Effector memory CD4-positive, alpha-beta T cell (primary cell): ENCODE data around the gene KIF1A.

Experiments used
- DNase-seq, 3 donors: peaks; one replicate each; pipeline ENCODE4 v3.0.0-alpha.2; 2020
- H3K27ac ChIP-seq: 2 replicates; pipeline ENCODE4 v1.7.0; 2013; ENCODE audit warnings: mild to moderate bottlenecking, low read length, moderate library complexity; ENCODE audit not compliant: insufficient read depth, poor library complexity, severe bottlenecking
- H3K27me3 ChIP-seq: replicated peaks from 2 replicates; pipeline ENCODE4 v1.7.0; 2013; ENCODE audit warnings: mild to moderate bottlenecking, low read length; ENCODE audit not compliant: insufficient read depth, control insufficient read depth, poor library complexity, severe bottlenecking
- H3K36me3 ChIP-seq: 2 replicates; pipeline ENCODE4 v1.7.0; 2013; ENCODE audit warnings: mild to moderate bottlenecking, low read length, moderate library complexity; ENCODE audit not compliant: control insufficient read depth, insufficient read depth
- H3K4me1 ChIP-seq: 2 replicates; pipeline ENCODE4 v1.7.0; 2013; ENCODE audit warnings: low read length, mild to moderate bottlenecking; ENCODE audit not compliant: control insufficient read depth, insufficient read depth, poor library complexity, severe bottlenecking
- H3K4me3 ChIP-seq: 2 replicates; pipeline ENCODE4 v1.7.0; 2013; ENCODE audit warnings: low read length, low read depth, mild to moderate bottlenecking; ENCODE audit not compliant: insufficient read depth, poor library complexity, severe bottlenecking
- H3K9me3 ChIP-seq: 2 replicates; pipeline ENCODE4 v1.7.0; 2013; ENCODE audit warnings: mild to moderate bottlenecking, low read length, moderate library complexity; ENCODE audit not compliant: control insufficient read depth

The KIF1A gene

DNA sequence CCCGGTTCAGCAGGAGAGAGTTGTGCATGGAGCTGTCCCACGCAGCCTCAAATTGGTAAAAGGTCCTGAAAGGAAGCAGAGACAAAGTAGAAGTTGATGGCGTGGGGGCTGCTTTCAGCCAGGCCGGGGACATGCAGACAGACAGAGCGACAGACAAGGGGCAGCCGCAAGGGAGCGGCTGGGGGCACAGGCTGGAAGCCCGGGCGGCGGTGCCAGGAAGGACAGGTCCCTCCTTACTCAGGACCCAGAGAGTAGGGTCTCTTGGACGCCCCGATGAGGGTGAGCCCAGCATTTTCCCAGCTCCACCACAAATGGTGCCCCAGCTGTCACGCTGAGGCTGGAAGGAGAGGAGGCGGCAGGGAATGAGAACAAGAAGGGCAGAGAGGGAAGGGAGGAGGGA, 93.1 kb downstream of the KIF1A start:
- no peaks in the 10 kb centered on the region for H3K27me3 ChIP-seq
- no peaks in the 10 kb centered on the region for H3K4me1 ChIP-seq
- H3K4me3 ChIP-seq, result no peak overlapping the region
- no peak for DNase-seq
- H3K36me3 ChIP-seq, result no peaks in the 10 kb centered on the region
- H3K9me3 ChIP-seq, result no peaks in the 10 kb centered on the region
- H3K27ac ChIP-seq, result no peak overlapping the region

DNA sequence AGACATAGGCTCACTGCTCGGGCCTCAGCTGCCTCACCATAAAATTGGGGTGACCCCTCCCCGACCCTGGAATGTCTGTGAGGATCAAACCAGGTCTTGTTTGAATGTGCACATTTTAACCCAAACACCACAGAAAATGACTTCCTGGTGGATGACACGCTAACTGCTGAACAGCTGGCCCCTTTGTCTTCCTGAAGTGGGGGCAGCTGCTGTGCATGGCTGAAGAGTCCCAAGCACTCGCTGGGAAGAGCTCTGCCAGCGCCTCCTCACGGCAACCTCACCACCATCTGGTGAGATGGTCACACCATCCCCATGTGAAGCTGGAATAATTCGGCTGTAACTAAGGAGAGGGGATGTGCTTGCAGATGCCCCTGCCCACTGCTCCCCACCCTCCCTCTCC, 94.3 kb downstream of the KIF1A start:
- Histone ChIP-seq H3K4me3 (no peak overlapping the region), H3K9me3 (no peaks in the 10 kb centered on the region), H3K27ac (no peak overlapping the region), H3K27me3 (no peaks in the 10 kb centered on the region), H3K36me3 (no peaks in the 10 kb centered on the region), H3K4me1 (no peaks in the 10 kb centered on the region)
- DNase-seq, result no peak

DNA sequence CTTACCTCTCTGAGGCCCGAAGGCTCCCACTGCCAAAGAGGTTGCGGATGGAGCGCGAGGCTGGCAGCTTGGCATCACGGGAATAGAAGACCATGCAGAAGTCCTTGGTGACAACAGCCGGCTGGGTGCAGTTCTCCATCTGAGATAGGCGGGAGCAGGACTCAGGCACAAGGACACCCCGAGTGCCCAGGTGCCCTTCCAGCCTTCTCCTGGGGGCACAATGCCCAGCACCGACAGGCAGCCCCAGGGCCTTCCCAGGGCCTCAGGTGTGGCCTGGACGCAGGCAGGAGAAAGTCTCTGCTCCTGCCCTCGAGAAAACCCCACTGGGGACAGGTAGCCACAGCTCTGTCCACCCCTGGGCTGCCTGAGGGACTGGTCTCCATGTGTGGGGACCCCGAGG, 94.8 kb downstream of the KIF1A start:
- DNase-seq, result no peak
- no peaks in the 10 kb centered on the region for H3K27me3 ChIP-seq
- H3K4me3 ChIP-seq, result no peak overlapping the region
- no peaks in the 10 kb centered on the region for H3K9me3 ChIP-seq
- no peak overlapping the region for H3K27ac ChIP-seq
- H3K36me3 ChIP-seq, result no peaks in the 10 kb centered on the region
- no peaks in the 10 kb centered on the region for H3K4me1 ChIP-seq

DNA sequence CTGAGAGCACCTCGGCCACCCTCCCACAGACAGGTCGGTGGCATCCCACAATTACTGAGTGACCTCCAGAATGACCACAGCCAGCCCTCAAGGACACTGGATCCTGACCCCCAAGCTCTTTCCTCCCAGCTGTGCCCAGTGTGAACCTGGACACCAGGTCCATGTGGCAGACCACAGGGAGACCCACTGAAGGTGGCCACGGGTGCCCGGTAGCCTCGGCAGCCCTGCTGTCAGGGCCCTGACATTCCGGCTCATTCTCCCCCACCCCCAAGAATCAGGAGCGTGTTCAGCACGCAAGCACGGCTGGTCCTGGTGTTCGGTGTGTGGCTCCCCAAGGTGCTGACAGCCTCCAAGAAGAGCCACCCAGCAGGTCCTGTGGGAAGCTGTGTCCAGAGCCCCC, 95.6 kb downstream of the KIF1A start:
- H3K36me3 ChIP-seq, result no peaks in the 10 kb centered on the region
- H3K27me3 ChIP-seq, result no peaks in the 10 kb centered on the region
- H3K27ac ChIP-seq, result no peak overlapping the region
- no peaks in the 10 kb centered on the region for H3K4me1 ChIP-seq
- no peak overlapping the region for H3K4me3 ChIP-seq
- no peak for DNase-seq
- H3K9me3 ChIP-seq, result no peaks in the 10 kb centered on the region

DNA sequence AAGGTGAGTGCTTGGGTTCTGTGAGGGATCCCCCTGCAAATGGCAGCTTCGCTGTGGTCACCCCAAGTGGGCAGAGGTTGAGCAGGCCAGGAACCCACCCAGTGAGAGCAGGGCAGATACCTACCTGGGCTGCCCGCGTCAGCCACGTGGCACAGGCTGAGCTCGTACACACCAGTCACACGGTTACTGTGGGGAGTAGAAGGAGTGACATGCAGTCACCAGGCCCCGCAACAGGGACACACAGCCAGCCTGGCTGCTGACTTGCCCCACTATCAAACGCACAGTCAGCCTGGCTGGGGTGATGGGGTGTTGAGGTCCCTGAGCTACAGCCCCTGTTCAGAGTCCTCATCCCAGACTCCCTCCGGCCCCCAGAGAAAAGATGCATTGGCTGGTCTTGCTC, 96.2 kb downstream of the KIF1A start:
- Histone ChIP-seq H3K4me1 (no peaks in the 10 kb centered on the region), H3K36me3 (no peaks in the 10 kb centered on the region), H3K4me3 (no peak overlapping the region)

DNA sequence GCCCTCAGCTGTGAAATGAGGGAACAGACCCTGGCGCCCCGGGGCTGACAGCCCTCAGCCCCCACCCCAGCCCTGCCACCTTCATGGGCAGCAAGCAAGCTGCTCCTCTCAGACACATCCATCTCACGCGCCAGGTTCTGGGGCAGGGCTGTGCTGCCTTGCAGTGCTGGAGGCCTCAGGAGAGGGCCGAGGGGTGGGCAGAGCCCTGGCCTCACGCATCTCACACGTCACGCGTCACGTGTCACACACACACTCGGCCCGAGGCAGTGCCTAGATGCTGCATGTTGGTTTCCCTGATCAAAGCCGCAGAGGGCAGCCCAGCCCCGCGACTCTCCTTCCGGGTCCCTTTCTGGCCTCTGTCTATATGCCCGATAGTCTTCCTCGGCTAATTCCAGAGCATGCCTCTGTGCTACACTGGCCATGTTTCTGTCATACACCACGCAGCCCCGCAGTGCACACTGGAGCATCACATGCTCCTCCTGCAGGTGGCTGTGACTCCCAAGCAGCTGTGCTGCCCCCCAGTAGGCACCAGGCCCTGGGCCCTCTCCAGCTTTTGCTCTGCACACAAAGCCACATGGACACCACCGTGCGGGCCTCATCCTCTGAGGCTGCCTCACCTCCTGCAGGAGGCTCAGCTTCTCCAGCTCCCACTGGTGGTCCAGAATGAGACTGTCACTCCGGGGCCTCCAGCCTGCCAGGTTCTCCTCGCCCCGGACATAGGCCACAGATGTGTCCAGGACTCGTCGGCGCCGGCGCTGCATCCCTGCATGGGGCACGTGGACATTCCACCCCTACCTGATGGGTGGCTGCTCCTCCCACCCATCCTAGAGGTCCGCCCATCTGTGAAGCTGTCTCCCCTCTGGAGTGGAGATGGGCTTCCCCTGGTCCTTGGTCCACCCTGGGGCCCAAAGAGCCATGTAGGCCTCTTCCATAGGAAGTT, 97.0 kb downstream of the KIF1A start:
- Histone ChIP-seq H3K4me3 (no peak overlapping the region), H3K9me3 (no peaks in the 10 kb centered on the region), H3K36me3 (no peaks in the 10 kb centered on the region), H3K4me1 (no peaks in the 10 kb centered on the region), H3K27ac (no peak overlapping the region), H3K27me3 (no peaks in the 10 kb centered on the region)
- DNase-seq, result no peak

More for the DNA sequence above, 96.2 kb downstream of the KIF1A start:
- no peak for DNase-seq
- no peaks in the 10 kb centered on the region for H3K27me3 ChIP-seq
- no peaks in the 10 kb centered on the region for H3K9me3 ChIP-seq
- H3K27ac ChIP-seq, result no peak overlapping the region

DNA sequence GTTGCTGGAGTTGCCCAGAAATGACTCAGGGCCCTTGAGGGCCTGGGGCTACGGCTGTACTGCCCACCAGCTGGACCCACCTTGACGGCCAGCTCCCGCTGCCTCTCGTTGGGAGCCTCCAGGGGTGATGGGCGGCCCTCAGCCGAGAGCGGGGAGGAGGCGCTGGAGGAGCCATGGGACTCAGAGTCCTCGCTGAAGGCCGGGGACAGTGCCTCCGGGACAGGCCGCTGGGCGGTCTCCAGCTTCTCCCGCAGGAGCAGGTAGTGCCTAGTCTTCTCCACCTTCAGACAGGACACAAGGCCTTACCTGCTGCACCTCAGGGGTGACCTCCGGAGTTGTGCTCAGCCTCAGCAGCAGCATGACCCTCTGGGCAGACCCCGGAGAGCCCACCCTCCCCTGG, 97.6 kb downstream of the KIF1A start:
- Histone ChIP-seq H3K36me3 (no peaks in the 10 kb centered on the region), H3K4me1 (no peaks in the 10 kb centered on the region), H3K9me3 (no peaks in the 10 kb centered on the region), H3K27ac (no peak overlapping the region), H3K27me3 (no peaks in the 10 kb centered on the region), H3K4me3 (no peak overlapping the region)
- DNase-seq, result no peak

DNA sequence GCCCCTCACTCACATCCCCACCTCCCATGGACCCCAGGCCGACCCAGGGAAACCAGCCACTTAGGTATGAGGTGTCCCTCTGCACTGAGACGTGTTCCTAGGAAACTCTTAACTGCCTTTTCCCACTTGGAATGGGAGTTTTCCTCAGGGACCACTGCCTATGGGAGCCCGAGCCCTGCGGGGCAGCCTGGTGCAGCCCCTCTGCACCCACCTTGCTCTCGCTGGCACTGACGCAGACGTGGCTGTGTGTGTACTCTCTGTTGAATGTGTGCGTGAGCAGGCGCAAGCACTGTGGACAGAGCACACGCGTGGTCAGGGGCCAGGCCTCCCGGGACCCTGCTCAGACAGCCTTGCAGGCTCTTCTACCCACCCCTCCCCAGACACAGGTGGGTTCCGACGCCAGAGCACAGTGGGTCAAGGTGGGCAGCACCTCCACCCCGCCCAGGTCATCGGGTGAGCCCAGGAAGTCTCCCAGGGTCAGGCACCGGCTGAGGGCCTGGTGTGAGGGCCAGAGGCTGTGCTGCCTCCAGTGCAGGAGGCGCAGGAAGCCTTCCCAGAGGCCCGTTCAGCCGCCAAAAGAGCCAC, 98.3 kb downstream of the KIF1A start:
- Histone ChIP-seq H3K4me1 (no peaks in the 10 kb centered on the region), H3K27ac (no peak overlapping the region), H3K36me3 (no peaks in the 10 kb centered on the region), H3K4me3 (no peak overlapping the region), H3K27me3 (no peaks in the 10 kb centered on the region), H3K9me3 (no peaks in the 10 kb centered on the region)
- no peak for DNase-seq

DNA sequence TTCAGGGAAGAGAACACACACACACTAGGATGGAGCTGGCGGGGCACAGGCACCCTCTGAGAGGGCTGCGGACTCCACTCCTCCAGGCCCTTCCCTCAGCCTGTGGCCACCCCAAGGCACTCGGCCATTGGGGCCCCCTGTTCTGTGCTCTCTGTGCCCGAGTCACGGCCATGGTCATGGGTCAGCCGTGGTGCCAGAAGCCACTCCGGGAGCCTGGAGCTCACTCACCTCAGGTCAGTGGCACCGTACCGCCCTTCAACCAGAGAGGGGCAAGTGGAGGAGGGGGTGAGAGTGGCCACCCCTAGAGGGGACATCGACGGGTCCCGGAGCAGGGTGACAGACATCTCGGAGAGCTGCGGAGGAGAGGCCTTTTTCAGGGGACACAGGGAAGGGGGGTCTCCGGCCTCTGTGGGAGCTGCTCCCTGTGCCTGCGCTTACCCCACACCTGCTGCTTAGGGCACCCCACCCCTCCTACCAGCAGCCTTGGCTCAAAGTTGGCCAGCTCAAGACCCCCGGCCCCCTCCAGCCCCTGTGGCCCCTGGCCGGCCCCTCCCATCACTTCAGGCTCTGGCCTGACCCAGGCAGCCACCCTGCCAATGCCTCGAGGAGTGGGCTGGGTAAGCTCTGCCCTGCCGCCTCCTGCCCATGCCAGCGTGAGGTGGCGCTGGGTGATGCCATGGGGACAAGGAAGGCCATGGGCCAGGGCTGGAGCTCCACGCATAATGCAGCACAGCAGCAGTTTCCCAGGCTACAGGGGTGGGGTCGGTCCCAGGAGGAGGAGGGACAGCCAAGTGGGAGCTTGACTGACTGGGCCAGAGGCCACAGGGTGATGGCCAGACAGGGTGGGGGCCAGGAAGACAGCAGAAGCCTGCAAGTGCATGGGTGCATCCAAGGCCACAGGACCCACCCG, 99.1 kb downstream of the KIF1A start:
- H3K9me3 ChIP-seq, result no peaks in the 10 kb centered on the region
- H3K27me3 ChIP-seq, result no peaks in the 10 kb centered on the region
- no peak overlapping the region for H3K27ac ChIP-seq
- no peaks in the 10 kb centered on the region for H3K4me1 ChIP-seq
- no peak for DNase-seq
- H3K4me3 ChIP-seq, result no peak overlapping the region
- H3K36me3 ChIP-seq, result no peaks in the 10 kb centered on the region
